ENCODE measurements around the gene GNAS-AS1.

DNA sequence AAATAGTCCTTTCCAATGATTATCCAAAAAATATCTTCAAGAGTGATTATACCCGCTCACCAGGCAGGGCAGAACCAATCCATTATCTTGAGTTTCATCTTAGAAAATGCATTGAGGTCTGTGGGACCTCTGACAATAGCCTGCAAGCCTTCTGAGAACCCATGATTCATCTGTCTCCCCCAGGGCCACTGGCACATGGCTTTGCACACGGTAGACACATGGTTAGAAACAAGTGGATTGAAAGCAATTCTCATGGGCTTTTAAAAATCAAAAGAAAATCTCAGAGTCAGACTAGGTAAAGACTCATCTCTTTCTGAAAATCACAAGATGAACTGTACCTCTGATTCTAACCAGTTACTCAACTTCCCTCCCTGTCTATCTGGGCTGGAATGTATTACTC, 15.5 kb downstream of the GNAS-AS1 start:
- TF ChIP-seq CTCF (IDR thresholded peaks at IDR 0.05) (no peak), POLR2A (IDR thresholded peaks at IDR 0.05) (no peak)
